Measurements from ENCODE around the gene ARHGAP29.

ARHGAP29 gene

GRCh38 chr1:94237291-94238226, at the start of gene ARHGAP29:
Gene ARHGAP29, minus strand, starts transcription at chr1:94237584. Its CDS starts 5,973 bp downstream, at chr1:94231611.
- DNase-seq, result peak; percentile 46

- DNase-seq, result no peak
These were observed 49.6 kb upstream of the ARHGAP29 start for GRCh38 chr1:94286864-94287437.

GRCh38 chr1:94285031-94285654, 47.8 kb upstream of the ARHGAP29 start:
- peak; percentile 28 for DNase-seq

- DNase-seq, result no peak
These were observed 47.1 kb upstream of the ARHGAP29 start for GRCh38 chr1:94284476-94284875.

GRCh38 chr1:94283462-94283861, 46.1 kb upstream of the ARHGAP29 start:
- DNase-seq, result no peak

- DNase-seq, result no peak
These were observed 44.8 kb upstream of the ARHGAP29 start for GRCh38 chr1:94282143-94282711.

- DNase-seq, result no peak
These were observed 44.2 kb upstream of the ARHGAP29 start for GRCh38 chr1:94281361-94282142.

GRCh38 chr1:94280541-94280940, 43.2 kb upstream of the ARHGAP29 start:
- no peak for DNase-seq

GRCh38 chr1:94279462-94279861, 42.1 kb upstream of the ARHGAP29 start:
- no peak for DNase-seq

- DNase-seq, result no peak
These were observed 41.7 kb upstream of the ARHGAP29 start for GRCh38 chr1:94279038-94279437.

- DNase-seq, result no peak
These were observed 39.6 kb upstream of the ARHGAP29 start for GRCh38 chr1:94276988-94277434.

GRCh38 chr1:94275083-94275482, 37.7 kb upstream of the ARHGAP29 start:
- no peak for DNase-seq

- no peak for DNase-seq
These were observed 37.2 kb upstream of the ARHGAP29 start for GRCh38 chr1:94274561-94274960.

- DNase-seq, result no peak
These were observed 35.7 kb upstream of the ARHGAP29 start for GRCh38 chr1:94273111-94273510.

GRCh38 chr1:94272388-94272787, 35.0 kb upstream of the ARHGAP29 start:
- DNase-seq, result no peak

GRCh38 chr1:94271373-94271772, 34.0 kb upstream of the ARHGAP29 start:
- no peak for DNase-seq

GRCh38 chr1:94270801-94271203, 33.4 kb upstream of the ARHGAP29 start:
- DNase-seq, result peak; percentile 90

- DNase-seq, result no peak
These were observed 32.5 kb upstream of the ARHGAP29 start for GRCh38 chr1:94269921-94270320.

- DNase-seq, result no peak
These were observed 28.5 kb upstream of the ARHGAP29 start for GRCh38 chr1:94265906-94266305.

GRCh38 chr1:94265011-94265422, 27.6 kb upstream of the ARHGAP29 start:
- no peak for DNase-seq

GRCh38 chr1:94260635-94261387, 23.4 kb upstream of the ARHGAP29 start:
- DNase-seq, result no peak
